CD4-positive, alpha-beta T cell treated with Interleukin-6 for 4 hours (primary cell): Measurements from ENCODE around the gene SAE1.
A peak's percentile ranks its signal among the peaks of the same experiment; 100 is the strongest.
"Not testable (repeated sequence)": the region's sequence is repeated elsewhere in the genome, so short reads cannot be mapped to it uniquely, and the experiment has no call there.

Experiments
- DNase-seq: peaks from one replicate; pipeline ENCODE4 v3.0.0-alpha.2; 2020; ENCODE audit warnings: mixed read lengths

SAE1 gene

GRCh38 chr19:47130589-47131227 is at the start of gene SAE1:
Gene SAE1, plus strand, starts transcription at chr19:47130835. Its CDS starts 96 bp downstream, at chr19:47130931.
- peak; percentile 91 for DNase-seq

DNA sequence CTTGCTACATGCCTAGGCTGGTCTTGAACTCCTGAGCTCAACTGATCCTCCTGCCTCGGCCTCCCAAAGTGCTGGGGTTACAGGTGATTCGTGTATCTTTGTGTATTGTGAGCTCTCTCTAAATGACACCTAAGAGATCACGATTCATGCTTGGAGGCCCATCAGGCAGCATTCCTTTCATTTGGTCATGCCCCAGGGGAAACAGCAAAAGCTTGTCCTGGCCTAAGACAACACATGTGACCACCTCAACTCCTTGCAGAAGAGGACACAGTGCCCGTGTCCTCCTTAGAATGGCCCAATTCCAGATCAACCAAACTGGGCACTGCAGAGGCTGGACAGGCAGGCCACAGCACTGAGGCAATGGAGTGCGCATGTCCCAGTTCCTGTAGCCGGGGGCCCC is 49.5 kb upstream of the SAE1 start:
- DNase-seq, result no peak

GRCh38 chr19:47082493-47082892 is 48.1 kb upstream of the SAE1 start:
- DNase-seq, result no peak

GRCh38 chr19:47084879-47085439 is 45.7 kb upstream of the SAE1 start:
- DNase-seq, result no peak

DNA sequence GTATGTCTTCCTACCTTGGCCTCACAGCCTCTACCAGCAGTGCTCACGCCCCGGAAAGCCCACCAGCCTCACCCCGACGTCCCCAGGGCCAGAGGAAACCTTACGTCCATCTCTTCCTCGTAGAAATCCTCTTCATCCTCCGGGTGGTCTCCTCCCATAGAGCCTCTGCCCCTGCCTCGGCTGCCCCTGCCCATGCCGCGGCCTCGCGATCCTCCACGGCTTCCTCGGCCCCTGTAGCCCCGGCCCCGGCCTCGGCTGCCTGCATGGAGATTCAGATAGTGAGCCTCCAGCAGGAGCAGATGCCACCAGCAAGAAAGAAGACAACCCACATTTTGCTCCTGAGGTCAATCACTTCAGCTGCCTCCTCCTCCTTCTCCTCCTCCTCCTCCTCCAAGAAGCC is 44.4 kb upstream of the SAE1 start:
- DNase-seq, result no peak

DNA sequence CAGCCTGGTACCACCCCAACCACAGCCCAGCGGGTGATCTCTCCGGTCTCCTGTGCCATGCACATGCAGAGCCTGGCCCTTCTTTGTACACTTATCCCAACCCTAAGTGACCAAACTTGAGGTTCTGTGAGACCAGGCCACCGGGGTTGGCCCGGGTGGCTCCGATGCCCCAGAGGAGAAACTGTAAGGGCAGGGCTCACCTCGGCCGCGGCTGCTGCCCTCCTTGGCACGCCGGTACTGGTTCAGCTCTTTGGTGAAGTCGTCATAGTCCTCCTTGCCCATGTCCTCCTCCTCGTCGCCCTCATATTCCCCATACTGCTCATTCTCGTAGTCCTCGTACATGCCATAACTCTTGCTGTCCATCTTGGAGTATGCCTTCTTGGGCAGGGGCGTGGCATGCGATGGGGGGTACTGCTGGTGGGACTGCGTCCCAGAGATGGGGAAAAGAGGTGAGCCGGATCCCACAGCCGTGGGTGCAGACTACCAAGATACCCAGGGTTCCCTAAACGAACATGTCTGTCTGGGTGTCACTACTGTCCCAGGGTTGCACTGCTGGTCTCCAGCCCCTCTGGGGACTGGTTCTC is 40.8 kb upstream of the SAE1 start:
- no peak for DNase-seq

GRCh38 chr19:47093254-47093653 is 37.4 kb upstream of the SAE1 start:
- DNase-seq, result no peak

DNA sequence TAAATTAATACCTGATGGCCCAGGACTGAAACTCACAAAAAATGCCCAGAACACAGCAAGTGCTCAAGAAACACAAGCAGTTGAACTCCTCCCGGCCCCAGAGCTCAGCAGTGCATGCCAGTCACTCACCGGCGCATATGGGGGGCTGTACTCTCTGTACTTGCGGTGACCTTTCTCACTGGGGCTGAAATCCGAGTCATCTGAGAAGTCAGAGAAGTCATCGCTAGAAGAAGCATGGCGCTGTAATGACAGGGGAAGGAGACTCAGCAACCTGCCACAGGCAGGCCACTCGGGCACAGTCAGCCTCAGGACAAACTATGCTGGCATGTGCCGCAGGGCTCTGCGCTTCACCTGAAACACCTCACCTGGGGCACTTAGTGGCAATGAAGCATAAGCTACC is 36.8 kb upstream of the SAE1 start:
- DNase-seq, result peak; percentile 19

- peak; percentile 42 for DNase-seq
Observed at GRCh38 chr19:47094557-47095475, 35.8 kb upstream of the SAE1 start.

- peak; percentile 27 for DNase-seq
Observed at GRCh38 chr19:47095476-47096099, 35.0 kb upstream of the SAE1 start.

GRCh38 chr19:47096100-47096704 is 34.4 kb upstream of the SAE1 start:
- no peak for DNase-seq

DNA sequence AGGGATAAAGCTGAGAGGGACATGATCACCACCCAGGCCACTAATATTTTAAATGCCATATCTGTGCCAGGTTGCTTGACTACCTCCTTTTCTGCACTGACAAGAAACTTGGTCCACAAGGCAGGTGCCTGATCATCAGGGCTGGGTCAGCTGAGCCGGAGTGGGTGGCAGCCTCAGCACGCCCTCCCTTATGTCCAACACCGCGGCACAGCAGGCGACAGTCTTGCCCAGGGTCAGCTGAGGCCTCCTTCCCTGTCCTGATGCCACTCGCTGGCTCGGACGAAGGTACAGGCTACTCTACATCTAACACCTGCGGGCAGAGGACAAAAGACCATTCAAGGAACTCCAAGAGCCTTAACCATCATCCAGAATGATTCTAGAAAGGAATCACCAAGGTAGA is 33.9 kb upstream of the SAE1 start:
- DNase-seq, result no peak

DNA sequence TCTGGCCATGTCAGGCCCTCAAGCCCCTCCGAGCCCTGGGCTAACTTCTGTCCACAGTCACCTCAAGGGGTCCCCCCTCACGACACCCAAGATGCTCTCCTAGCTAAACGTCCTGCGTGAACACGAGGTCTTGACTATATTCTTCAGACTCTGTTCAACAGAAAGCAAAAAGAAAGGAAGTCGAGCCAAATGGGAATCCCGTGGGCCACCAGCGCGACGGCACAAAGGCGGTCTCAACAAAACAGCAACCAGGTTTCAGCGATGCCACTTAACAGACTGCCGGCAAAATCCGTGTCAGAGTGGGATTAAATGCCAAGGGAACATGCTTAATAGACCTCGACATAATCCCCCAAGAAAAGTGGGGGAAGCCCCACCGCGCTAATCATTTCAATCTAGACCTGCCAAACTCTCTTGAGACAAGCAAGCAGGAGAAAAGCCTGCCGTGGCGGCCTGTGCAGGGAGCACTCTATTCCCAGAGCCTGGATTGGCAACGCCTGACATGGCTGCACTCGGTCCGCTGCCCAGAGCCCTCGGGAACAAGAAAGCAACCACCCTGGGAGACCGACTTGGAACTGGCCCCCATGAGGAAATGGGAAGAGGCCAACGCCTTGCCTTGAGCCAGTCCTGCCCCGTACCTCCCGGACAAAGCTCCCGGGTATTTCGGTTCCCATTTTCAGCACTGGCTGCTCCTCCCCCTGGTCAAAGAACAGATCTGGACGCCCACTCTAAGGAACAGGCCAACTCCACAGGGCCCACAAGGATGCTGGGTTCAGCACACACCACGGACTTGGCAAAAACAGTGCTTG is 33.0 kb upstream of the SAE1 start:
- DNase-seq, result no peak

DNA sequence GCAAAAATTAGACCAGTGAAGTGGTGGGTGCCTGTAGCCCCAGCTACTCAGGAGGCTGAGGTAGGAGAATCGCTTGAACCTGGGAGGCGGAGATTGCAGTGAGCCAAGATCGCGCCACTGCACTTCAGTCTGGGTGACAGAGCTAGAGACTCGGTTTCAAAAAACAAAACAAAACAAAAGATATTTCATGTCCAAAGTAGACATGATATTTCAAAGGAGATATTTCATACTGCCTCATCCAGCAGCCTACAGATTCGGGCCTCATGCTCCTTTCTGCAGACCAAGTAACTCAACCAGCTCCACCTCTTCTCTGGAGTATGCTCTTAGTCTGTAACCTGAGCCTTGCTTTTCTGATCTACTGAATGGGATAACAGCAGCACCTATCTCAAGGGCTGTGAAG is 32.0 kb upstream of the SAE1 start:
- DNase-seq, result no peak

DNA sequence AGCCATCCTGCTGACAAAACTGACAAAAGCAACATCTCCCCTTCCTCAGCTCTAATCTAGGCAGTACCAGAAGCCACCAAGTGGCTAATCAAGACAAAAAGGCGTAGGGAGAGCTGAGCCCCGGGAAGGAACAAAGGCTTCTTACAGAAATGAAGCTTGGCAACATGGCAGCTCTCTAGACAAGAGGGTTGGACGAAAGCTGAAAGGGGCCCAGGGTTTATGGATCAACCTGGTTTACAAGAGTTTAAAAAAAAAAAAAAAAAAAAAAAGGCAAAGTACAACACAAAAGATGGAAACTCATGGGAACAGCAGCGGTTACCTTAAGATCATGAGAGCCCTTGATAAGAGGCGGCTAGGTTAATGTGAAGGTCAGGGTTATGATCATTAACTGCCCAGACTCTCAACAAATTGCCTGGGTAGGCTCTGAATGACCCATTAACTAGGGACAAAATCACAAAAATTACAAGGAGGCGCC is 31.0 kb upstream of the SAE1 start:
- no peak for DNase-seq

DNA sequence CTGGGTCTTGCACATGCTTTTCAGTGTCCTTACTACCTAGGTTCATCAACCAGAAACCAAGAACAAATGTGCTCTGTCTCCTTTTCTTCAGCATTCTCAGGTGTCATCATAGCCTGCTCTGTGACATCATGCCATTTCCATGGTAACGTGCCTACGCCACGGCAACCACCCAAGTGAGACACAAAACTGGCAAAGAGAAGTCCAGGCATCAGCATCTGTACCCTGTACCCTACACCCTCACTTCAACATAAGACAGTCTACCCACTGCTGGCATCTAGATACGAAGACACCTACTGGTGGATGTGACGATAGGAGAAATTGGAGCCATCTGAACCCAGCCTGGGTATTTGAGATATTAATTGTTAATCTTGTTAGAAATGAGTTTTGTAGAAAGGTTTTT is 30.3 kb upstream of the SAE1 start:
- no peak for DNase-seq

- not testable (repeated sequence) for DNase-seq
Observed at GRCh38 chr19:47101116-47101515, 29.5 kb upstream of the SAE1 start.

GRCh38 chr19:47102346-47103060 is 28.1 kb upstream of the SAE1 start:
- no peak for DNase-seq

DNA sequence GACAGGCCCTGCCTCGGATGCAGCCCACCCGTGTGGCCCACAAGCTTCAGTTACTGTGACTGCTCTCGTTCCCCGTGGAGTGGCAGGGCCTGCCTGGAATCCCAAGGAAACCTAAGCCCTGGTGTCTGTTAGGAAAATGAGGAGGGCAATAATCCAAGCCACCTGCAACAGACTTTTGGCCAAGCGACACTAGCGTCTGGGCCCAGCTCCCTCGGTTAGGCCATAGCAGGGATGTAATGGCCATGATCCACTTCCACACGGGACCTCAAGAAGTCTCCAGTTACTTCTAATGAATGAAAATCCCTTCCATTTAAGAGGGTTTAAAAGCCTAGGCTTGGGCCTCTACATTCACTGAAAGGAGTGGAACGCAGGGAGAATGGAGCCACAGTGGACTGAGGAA is 26.0 kb upstream of the SAE1 start:
- DNase-seq, result no peak

- no peak for DNase-seq
Observed at GRCh38 chr19:47105874-47106273, 24.8 kb upstream of the SAE1 start.

DNA sequence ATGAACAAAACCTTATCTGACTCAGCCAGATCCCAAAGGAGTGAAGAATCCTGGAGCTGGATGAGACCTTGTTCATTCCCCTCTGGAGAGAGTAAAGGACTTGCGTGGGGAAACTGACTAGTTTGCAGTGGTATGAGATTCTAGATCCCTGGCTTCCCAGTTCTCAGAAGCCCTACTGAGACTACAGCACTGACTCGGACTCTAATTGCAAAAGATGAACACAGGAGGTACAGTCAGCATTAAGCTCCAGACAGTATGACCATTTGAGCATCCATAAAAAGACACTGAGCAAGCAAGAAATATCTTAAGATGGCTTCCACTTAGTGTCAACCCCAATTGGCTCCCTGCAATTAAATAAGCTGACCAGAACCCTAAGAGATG is 23.8 kb upstream of the SAE1 start:
- no peak for DNase-seq
